HepG2 (cell line): ENCODE results near the gene CBY1. TPM values are rescaled to one million over a fixed set of nuclear protein-coding genes. Genes with fewer than 3 reads are reported as not detected.

ENCODE experiments used
- ATAC-seq: fragments of 200-7000 bp; cut with Tn5 transposase; 3 replicates; pipeline ENCODE4 v1.9.1; 2020; ENCODE audit warnings: mild to moderate bottlenecking, moderate library complexity
- BruUV-seq: library from RNA; stranded (reverse); fragments of 400-500 nt; replicated peaks from 2 replicates; lab custom pipeline; 2021; lab: Mats Ljungman, UMichigan
- CTCF ChIA-PET: fragments of 300-600 bp; formaldehyde crosslinking; extraction: SDS; loops from one replicate; lab custom pipeline; 2021; ENCODE audit warnings: low total read pairs, inconsistent platforms, low intra/inter-chr PET ratio; lab: Yijun Ruan, JAX
- POLR2A ChIA-PET: fragments of 350-600 bp; sonication (Branson Sonifier 250); formaldehyde crosslinking; loops from one replicate; lab custom pipeline; 2020; ENCODE audit warnings: antibody characterized with exemption, inconsistent platforms; lab: Yijun Ruan, JAX
- DNase-seq: peaks from one replicate; pipeline ENCODE4 v3.0.0-alpha.2; 2015; ENCODE audit warnings: low spot score
- FAIRE-seq: peaks from 3 replicates; lab custom pipeline; 2011; peaks lifted over from hg19 to GRCh38; lab: Jason Lieb, UNC
- H2AFZ ChIP-seq: one replicate; pipeline ENCODE4 v1.6.1; 2011; ENCODE audit warnings: low read length, inconsistent platforms
- H3K27ac ChIP-seq: fragments of 300-600 bp; 3 replicates; pipeline ENCODE4 v1.8.0; 2011; ENCODE audit warnings: mixed run types, mild to moderate bottlenecking, mixed read lengths, low read length, inconsistent platforms; ENCODE audit not compliant: insufficient read depth; ENCODE audit errors: extremely low read length
- H3K27me3 ChIP-seq, 2 experiments: fragments of 200-600 bp in 1 of 2; 2 replicates in 1 of 2; 3 replicates in 1 of 2; pipeline versions ENCODE4 v1.6.0 to v1.8.0; 2011; ENCODE audit warnings: low read length in 2 of 2, mild to moderate bottlenecking in 2 of 2, moderate library complexity in 2 of 2, inconsistent platforms in 1 of 2; ENCODE audit not compliant: insufficient read depth in 2 of 2, control insufficient read depth in 1 of 2
- H3K36me3 ChIP-seq, 2 experiments: fragments of 200-600 bp in 1 of 2; replicated peaks in 1 of 2; 2 replicates in 1 of 2; 3 replicates in 1 of 2; pipeline versions ENCODE4 v1.5.1 to v1.8.0; 2011; ENCODE audit warnings: low read length in 2 of 2, inconsistent platforms in 1 of 2; ENCODE audit not compliant: insufficient read depth in 2 of 2, control insufficient read depth in 1 of 2
- H3K4me1 ChIP-seq: 2 replicates; pipeline ENCODE4 v1.5.1; 2012; ENCODE audit warnings: low read length, inconsistent platforms; ENCODE audit not compliant: insufficient read depth
- H3K4me2 ChIP-seq: 2 replicates; pipeline ENCODE4 v1.6.0; 2011; ENCODE audit warnings: low read depth, low read length, inconsistent platforms
- H3K4me3 ChIP-seq, 3 experiments: fragments of 200-600 bp in 1 of 3; sonication (generic), shearing (Covaris generic) in 1 of 3; replicated peaks in 1 of 3; 2 replicates each; pipeline ENCODE4 v1.5.1; 2011 to 2016; ENCODE audit warnings: low read length in 3 of 3, inconsistent platforms in 2 of 3, low read depth in 2 of 3, mild to moderate bottlenecking in 2 of 3, control low read depth in 1 of 3, mixed read lengths in 1 of 3; ENCODE audit not compliant: insufficient read depth in 1 of 3
- H3K79me2 ChIP-seq: one replicate; pipeline ENCODE4 v1.6.1; 2011; ENCODE audit warnings: low read length, inconsistent platforms; ENCODE audit not compliant: insufficient read depth
- H3K9ac ChIP-seq: 2 replicates; pipeline ENCODE4 v1.6.0; 2011; ENCODE audit warnings: mild to moderate bottlenecking, low read depth, low read length, inconsistent platforms; ENCODE audit not compliant: insufficient read depth
- H3K9me3 ChIP-seq: 2 replicates; pipeline ENCODE4 v1.5.1; 2012; ENCODE audit warnings: mild to moderate bottlenecking, low read length
- H4K20me1 ChIP-seq: 2 replicates; pipeline ENCODE4 v1.6.0; 2011; ENCODE audit warnings: inconsistent platforms, mild to moderate bottlenecking, low read length, moderate library complexity; ENCODE audit not compliant: insufficient read depth
- DPF2 ChIP-seq: sonication (generic); formaldehyde crosslinking; IDR thresholded peaks from 2 replicates; pipeline ENCODE4 v1.4.0; 2020; ENCODE audit warnings: mild to moderate bottlenecking, low read depth, missing genetic modification reagents, borderline replicate concordance
- JUN ChIP-seq: sonication (generic); formaldehyde crosslinking; IDR thresholded peaks from 2 replicates; pipeline ENCODE4 v1.4.0; 2020; ENCODE audit warnings: mild to moderate bottlenecking, missing genetic modification reagents
- MTA1 ChIP-seq: sonication (generic); formaldehyde crosslinking; IDR thresholded peaks from 2 replicates; pipeline ENCODE4 v1.4.0; 2020; ENCODE audit warnings: missing genetic modification reagents, mild to moderate bottlenecking, borderline replicate concordance
- MTA3 ChIP-seq: sonication (generic); formaldehyde crosslinking; IDR thresholded peaks from 2 replicates; pipeline ENCODE4 v1.4.0; 2020; ENCODE audit warnings: missing genetic modification reagents
- SIN3A ChIP-seq: IDR thresholded peaks from 2 replicates; pipeline ENCODE4 v1.6.1; 2011; ENCODE audit warnings: low read depth, mild to moderate bottlenecking, control low read depth, low read length, borderline replicate concordance
- STAT5B ChIP-seq: sonication (generic); formaldehyde crosslinking; IDR thresholded peaks from 2 replicates; pipeline ENCODE4 v1.4.0; 2020; ENCODE audit warnings: missing genetic modification reagents
- TBL1XR1 ChIP-seq: fragments of 150-350 bp; IDR thresholded peaks from 2 replicates; pipeline ENCODE4 v1.6.1; 2014; ENCODE audit warnings: borderline replicate concordance, low read length; ENCODE audit not compliant: partially characterized antibody
- ZC3H4 ChIP-seq: sonication (generic); formaldehyde crosslinking; IDR thresholded peaks from 2 replicates; pipeline ENCODE4 v1.4.0; 2020; ENCODE audit warnings: missing genetic modification reagents, borderline replicate concordance
- ZSCAN30 ChIP-seq: sonication (generic); formaldehyde crosslinking; IDR thresholded peaks from 2 replicates; pipeline ENCODE4 v1.5.0; 2020; ENCODE audit warnings: mild to moderate bottlenecking, missing genetic modification reagents
- WGBS: methylation state at CpG from one replicate; pipeline ENCODE4 v1.1.6; 2017; ENCODE audit warnings: low lambda C conversion rate; 5-methylcytosine and 5-hydroxymethylcytosine counted together
- in situ Hi-C: cut with HindIII; loops from 2 replicates; pipeline ENCODE4 v1.10.0; 2017; ENCODE audit warnings: low pct_unique_long_range_greater_than_20kb; ENCODE audit not compliant: extremely low pct_ligation_motif_present
- intact Hi-C: fragments of 100-400 bp; cut with micrococcal nuclease; formaldehyde crosslinking; loops from one replicate; pipeline ENCODE4 v1.10.0; 2022; ENCODE audit not compliant: unreplicated experiment
- polyA plus RNA-seq, 8 experiments: library from polyadenylated mRNA; depleted of rRNA in 3 of 8; stranded (reverse) in 7 of 8; unstranded in 1 of 8; fragments of >200 nt; fragmentation: Illumina TruSeq in 4 of 8; extraction: Trizol in 4 of 8; gene quantifications; 2 replicates each; pipeline versions ENCODE4 v1.2.1 to v1.2.3, GENCODE V29; 2011 to 2016; ENCODE audit warnings: low read depth in 4 of 8, missing spikeins in 1 of 8, mixed read lengths in 1 of 8; ENCODE audit not compliant: insufficient read depth in 1 of 8
- total RNA-seq, 5 experiments: library from RNA; depleted of rRNA; stranded (reverse); fragments of >200 nt; fragmentation: Illumina TruSeq; extraction: Trizol; gene quantifications; 2 replicates each; pipeline ENCODE4 v1.2.3, GENCODE V29; 2016; ENCODE audit warnings: low read depth in 1 of 5
- TF ChIP-seq, protein P1 (sequence below): sonication (generic); formaldehyde crosslinking; IDR thresholded peaks from 2 replicates; pipeline ENCODE4 v1.4.0; 2020; ENCODE audit warnings: missing genetic modification reagents
- TF ChIP-seq, protein P2 (sequence below): sonication (generic); formaldehyde crosslinking; IDR thresholded peaks from 2 replicates; pipeline ENCODE4 v1.4.0; 2020; ENCODE audit warnings: missing genetic modification reagents, borderline replicate concordance
- TF ChIP-seq, protein P3 (sequence below): sonication (generic); formaldehyde crosslinking; IDR thresholded peaks from 2 replicates; pipeline ENCODE4 v1.4.0; 2020; ENCODE audit warnings: missing genetic modification reagents, mild to moderate bottlenecking, borderline replicate concordance
- TF ChIP-seq, protein P4 (sequence below): sonication (generic); formaldehyde crosslinking; conservative IDR thresholded peaks from 2 replicates; pipeline ENCODE4 v1.4.0; 2020; ENCODE audit warnings: mild to moderate bottlenecking, missing genetic modification reagents, moderate library complexity

CBY1 gene
- total and polyA plus RNA-seq, 2 of the 13 experiments (the other 11 are each of a cell fraction or from before 2014, with no cell fraction given): 19.7 to 20.3 TPM

DNA sequence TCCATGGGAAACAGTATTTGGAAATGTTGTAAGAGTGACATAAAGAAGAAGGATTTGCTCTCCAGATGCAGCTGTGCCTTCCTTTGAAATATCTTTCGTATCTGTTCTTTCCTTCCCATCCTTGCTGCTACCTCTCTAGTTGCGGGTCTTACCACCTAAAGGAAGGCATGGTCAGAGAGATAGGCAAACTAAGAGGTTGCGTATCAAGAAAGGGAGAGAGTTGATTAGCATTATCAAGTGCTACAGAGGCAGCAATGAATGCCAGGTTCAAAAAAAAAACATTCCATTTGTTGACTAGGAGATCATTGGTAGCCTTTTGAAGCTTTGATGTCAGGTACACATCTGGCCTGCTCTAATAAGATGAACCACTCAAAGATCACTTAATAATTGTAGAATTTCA lies 53.9 kb downstream of the CBY1 start:
- H3K4me3 ChIP-seq: no peak overlapping the region
- H3K27ac ChIP-seq: no peak overlapping the region
- FAIRE-seq (no peak), ATAC-seq (no peak), DNase-seq (no peak)
- no peak overlapping the region for H3K4me2 ChIP-seq
- in situ Hi-C loops (no loop called here), intact Hi-C loops (no loop called here)
- no peaks in the 10 kb centered on the region for H3K9me3 ChIP-seq
- no peak overlapping the region for H3K9ac ChIP-seq
- no peak overlapping the region for H2AFZ ChIP-seq
- POLR2A ChIA-PET: no interaction called here
- H3K36me3 ChIP-seq: peaks cover 20 to 31% of the 10 kb centered on the region in 2 experiments
- CTCF ChIA-PET: no interaction called here
- WGBS: 99% methylated on average over 3 of the region's 3 CpGs
- peaks cover 70% of the 10 kb centered on the region for H4K20me1 ChIP-seq
- H3K79me2 ChIP-seq: peaks cover 92% of the 10 kb centered on the region
- no peaks in the 10 kb centered on the region; a peak in 1 of 5 replicates for H3K27me3 ChIP-seq
- peaks cover 24% of the 10 kb centered on the region for H3K4me1 ChIP-seq
- no TSS peak for BruUV-seq
- no peak for TF ChIP-seq SIN3A
- TF ChIP-seq, protein P1, sequence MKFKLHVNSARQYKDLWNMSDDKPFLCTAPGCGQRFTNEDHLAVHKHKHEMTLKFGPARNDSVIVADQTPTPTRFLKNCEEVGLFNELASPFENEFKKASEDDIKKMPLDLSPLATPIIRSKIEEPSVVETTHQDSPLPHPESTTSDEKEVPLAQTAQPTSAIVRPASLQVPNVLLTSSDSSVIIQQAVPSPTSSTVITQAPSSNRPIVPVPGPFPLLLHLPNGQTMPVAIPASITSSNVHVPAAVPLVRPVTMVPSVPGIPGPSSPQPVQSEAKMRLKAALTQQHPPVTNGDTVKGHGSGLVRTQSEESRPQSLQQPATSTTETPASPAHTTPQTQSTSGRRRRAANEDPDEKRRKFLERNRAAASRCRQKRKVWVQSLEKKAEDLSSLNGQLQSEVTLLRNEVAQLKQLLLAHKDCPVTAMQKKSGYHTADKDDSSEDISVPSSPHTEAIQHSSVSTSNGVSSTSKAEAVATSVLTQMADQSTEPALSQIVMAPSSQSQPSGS (CRISPR knock-in tag): no peak
- no peak for TF ChIP-seq MTA1 (CRISPR knock-in tag)
- TF ChIP-seq, protein P2, sequence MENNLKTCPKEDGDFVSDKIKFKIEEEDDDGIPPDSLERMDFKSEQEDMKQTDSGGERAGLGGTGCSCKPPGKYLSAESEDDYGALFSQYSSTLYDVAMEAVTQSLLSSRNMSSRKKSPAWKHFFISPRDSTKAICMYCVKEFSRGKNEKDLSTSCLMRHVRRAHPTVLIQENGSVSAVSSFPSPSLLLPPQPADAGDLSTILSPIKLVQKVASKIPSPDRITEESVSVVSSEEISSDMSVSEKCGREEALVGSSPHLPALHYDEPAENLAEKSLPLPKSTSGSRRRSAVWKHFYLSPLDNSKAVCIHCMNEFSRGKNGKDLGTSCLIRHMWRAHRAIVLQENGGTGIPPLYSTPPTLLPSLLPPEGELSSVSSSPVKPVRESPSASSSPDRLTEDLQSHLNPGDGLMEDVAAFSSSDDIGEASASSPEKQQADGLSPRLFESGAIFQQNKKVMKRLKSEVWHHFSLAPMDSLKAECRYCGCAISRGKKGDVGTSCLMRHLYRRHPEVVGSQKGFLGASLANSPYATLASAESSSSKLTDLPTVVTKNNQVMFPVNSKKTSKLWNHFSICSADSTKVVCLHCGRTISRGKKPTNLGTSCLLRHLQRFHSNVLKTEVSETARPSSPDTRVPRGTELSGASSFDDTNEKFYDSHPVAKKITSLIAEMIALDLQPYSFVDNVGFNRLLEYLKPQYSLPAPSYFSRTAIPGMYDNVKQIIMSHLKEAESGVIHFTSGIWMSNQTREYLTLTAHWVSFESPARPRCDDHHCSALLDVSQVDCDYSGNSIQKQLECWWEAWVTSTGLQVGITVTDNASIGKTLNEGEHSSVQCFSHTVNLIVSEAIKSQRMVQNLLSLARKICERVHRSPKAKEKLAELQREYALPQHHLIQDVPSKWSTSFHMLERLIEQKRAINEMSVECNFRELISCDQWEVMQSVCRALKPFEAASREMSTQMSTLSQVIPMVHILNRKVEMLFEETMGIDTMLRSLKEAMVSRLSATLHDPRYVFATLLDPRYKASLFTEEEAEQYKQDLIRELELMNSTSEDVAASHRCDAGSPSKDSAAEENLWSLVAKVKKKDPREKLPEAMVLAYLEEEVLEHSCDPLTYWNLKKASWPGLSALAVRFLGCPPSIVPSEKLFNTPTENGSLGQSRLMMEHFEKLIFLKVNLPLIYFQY (CRISPR knock-in tag): no peak
- TF ChIP-seq ZC3H4: no peak
- TF ChIP-seq STAT5B (CRISPR knock-in tag): no peak
- TF ChIP-seq ZSCAN30: no peak
- TF ChIP-seq JUN (CRISPR knock-in tag): no peak
- TF ChIP-seq, protein P3, sequence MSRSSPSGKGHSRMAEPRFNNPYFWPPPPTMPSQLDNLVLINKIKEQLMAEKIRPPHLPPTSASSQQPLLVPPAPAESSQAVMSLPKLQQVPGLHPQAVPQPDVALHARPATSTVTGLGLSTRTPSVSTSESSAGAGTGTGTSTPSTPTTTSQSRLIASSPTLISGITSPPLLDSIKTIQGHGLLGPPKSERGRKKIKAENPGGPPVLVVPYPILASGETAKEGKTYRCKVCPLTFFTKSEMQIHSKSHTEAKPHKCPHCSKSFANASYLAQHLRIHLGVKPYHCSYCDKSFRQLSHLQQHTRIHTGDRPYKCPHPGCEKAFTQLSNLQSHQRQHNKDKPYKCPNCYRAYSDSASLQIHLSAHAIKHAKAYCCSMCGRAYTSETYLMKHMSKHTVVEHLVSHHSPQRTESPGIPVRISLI (CRISPR knock-in tag): no peak
- TF ChIP-seq MTA3 (CRISPR knock-in tag): no peak
- TF ChIP-seq DPF2 (CRISPR knock-in tag): no peak
- no peak for TF ChIP-seq TBL1XR1
- TF ChIP-seq, protein P4, sequence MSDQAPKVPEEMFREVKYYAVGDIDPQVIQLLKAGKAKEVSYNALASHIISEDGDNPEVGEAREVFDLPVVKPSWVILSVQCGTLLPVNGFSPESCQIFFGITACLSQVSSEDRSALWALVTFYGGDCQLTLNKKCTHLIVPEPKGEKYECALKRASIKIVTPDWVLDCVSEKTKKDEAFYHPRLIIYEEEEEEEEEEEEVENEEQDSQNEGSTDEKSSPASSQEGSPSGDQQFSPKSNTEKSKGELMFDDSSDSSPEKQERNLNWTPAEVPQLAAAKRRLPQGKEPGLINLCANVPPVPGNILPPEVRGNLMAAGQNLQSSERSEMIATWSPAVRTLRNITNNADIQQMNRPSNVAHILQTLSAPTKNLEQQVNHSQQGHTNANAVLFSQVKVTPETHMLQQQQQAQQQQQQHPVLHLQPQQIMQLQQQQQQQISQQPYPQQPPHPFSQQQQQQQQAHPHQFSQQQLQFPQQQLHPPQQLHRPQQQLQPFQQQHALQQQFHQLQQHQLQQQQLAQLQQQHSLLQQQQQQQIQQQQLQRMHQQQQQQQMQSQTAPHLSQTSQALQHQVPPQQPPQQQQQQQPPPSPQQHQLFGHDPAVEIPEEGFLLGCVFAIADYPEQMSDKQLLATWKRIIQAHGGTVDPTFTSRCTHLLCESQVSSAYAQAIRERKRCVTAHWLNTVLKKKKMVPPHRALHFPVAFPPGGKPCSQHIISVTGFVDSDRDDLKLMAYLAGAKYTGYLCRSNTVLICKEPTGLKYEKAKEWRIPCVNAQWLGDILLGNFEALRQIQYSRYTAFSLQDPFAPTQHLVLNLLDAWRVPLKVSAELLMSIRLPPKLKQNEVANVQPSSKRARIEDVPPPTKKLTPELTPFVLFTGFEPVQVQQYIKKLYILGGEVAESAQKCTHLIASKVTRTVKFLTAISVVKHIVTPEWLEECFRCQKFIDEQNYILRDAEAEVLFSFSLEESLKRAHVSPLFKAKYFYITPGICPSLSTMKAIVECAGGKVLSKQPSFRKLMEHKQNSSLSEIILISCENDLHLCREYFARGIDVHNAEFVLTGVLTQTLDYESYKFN (CRISPR knock-in tag): no peak
